ENCODE data around the gene OAS2.

Gene OAS2

GRCh38 chr12:112964067-112964670, 14.2 kb upstream of the OAS2 start:
- no peak overlapping the region for H3K27ac ChIP-seq
- POLR2A ChIA-PET (ENCODE audit: low non-redundant PET), result no interaction called here
- TF ChIP-seq, protein P1, sequence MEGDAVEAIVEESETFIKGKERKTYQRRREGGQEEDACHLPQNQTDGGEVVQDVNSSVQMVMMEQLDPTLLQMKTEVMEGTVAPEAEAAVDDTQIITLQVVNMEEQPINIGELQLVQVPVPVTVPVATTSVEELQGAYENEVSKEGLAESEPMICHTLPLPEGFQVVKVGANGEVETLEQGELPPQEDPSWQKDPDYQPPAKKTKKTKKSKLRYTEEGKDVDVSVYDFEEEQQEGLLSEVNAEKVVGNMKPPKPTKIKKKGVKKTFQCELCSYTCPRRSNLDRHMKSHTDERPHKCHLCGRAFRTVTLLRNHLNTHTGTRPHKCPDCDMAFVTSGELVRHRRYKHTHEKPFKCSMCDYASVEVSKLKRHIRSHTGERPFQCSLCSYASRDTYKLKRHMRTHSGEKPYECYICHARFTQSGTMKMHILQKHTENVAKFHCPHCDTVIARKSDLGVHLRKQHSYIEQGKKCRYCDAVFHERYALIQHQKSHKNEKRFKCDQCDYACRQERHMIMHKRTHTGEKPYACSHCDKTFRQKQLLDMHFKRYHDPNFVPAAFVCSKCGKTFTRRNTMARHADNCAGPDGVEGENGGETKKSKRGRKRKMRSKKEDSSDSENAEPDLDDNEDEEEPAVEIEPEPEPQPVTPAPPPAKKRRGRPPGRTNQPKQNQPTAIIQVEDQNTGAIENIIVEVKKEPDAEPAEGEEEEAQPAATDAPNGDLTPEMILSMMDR (conservative IDR thresholded peaks at IDR 0.05; ENCODE audit: low read depth), result no peak
- no peak for DNase-seq (ENCODE audit: low spot score)
- CTCF ChIA-PET, result no interaction called here

- POLR2A ChIA-PET (ENCODE audit: low non-redundant PET), result no interaction called here
- TF ChIP-seq, protein P1 (conservative IDR thresholded peaks at IDR 0.05; ENCODE audit: low read depth), result no peak
- no peak for DNase-seq (ENCODE audit: low spot score)
- H3K27ac ChIP-seq, result no peak overlapping the region
- CTCF ChIA-PET, result no interaction called here
These were observed 13.4 kb upstream of the OAS2 start for GRCh38 chr12:112964915-112965314.

GRCh38 chr12:112965643-112966042, 12.7 kb upstream of the OAS2 start:
- TF ChIP-seq, protein P1 (conservative IDR thresholded peaks at IDR 0.05; ENCODE audit: low read depth), result no peak
- ChIA-PET CTCF (no interaction called here), POLR2A (ENCODE audit: low non-redundant PET) (no interaction called here)
- no peak overlapping the region for H3K27ac ChIP-seq
- no peak for DNase-seq (ENCODE audit: low spot score)

DNA sequence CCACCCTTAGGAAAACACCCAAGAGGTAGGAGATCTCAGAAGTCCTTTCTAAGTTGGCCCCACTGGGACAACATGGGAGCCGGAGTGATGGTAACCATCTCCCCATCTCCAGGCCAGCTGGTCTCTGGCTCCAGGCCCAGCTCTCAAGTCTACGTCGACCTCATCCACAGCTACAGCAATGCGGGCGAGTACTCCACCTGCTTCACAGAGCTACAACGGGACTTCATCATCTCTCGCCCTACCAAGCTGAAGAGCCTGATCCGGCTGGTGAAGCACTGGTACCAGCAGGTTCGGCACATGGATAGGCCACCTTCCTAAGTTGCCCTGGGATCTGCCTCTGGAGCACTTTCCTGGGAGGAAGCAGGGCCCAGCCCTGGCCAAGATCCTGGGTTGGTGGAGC, 11.0 kb upstream of the OAS2 start:
- H3K27ac ChIP-seq, result no peak overlapping the region
- CTCF ChIA-PET, result no interaction called here
- TF ChIP-seq, protein P1 (conservative IDR thresholded peaks at IDR 0.05; ENCODE audit: low read depth), result no peak
- POLR2A ChIA-PET (ENCODE audit: low non-redundant PET), result no interaction called here
- DNase-seq (ENCODE audit: low spot score), result no peak

GRCh38 chr12:112967858-112968257, 10.5 kb upstream of the OAS2 start:
- no peak overlapping the region for H3K27ac ChIP-seq
- ChIA-PET CTCF (no interaction called here), POLR2A (ENCODE audit: low non-redundant PET) (no interaction called here)
- TF ChIP-seq, protein P1 (conservative IDR thresholded peaks at IDR 0.05; ENCODE audit: low read depth), result no peak
- DNase-seq (ENCODE audit: low spot score), result no peak

GRCh38 chr12:112969547-112970306, 8.6 kb upstream of the OAS2 start:
- no peak overlapping the region for H3K27ac ChIP-seq
- TF ChIP-seq, protein P1 (conservative IDR thresholded peaks at IDR 0.05; ENCODE audit: low read depth), result no peak
- ChIA-PET CTCF (no interaction called here), POLR2A (ENCODE audit: low non-redundant PET) (no interaction called here)
- DNase-seq (ENCODE audit: low spot score), result no peak
